ENCODE measurements around the gene FYTTD1. TPM values are rescaled to one million over a fixed set of nuclear protein-coding genes. Genes with fewer than 3 reads are reported as not detected.
A peak's percentile ranks its signal among the peaks of the same experiment; 100 is the strongest.
"Not testable (repeated sequence)": the region's sequence is repeated elsewhere in the genome, so short reads cannot be mapped to it uniquely, and the experiment has no call there.

FYTTD1 gene
- polyA plus RNA-seq, 2 of the 4 experiments (the other 2 are of a cell fraction) = 22.2 to 37.3 TPM

GRCh38 chr3:197720694-197721093 lies 29.0 kb upstream of the FYTTD1 start:
- FAIRE-seq (no peak), ATAC-seq (no peak)
- WGBS (ENCODE audit: missing lambda C conversion rate) = 83% methylated on average over 10 of the region's 10 CpGs

GRCh38 chr3:197722734-197723133 lies 26.9 kb upstream of the FYTTD1 start:
- 84% methylated on average over 2 of the region's 2 CpGs for WGBS (ENCODE audit: missing lambda C conversion rate)
- ATAC-seq (no peak), FAIRE-seq (no peak), DNase-seq (ENCODE audit: low read depth in 1 of 2, low spot score in 1 of 2) (no peak)
- H3K9me3 ChIP-seq = peaks cover 14% of the 10 kb centered on the region
- ChIA-PET POLR2A (no interaction called here), CTCF (no interaction called here)
- no peak overlapping the region for H3K4me2 ChIP-seq
- H3K27ac ChIP-seq = no peak overlapping the region
- no peak overlapping the region for H3K4me3 ChIP-seq
- no peak for TF ChIP-seq ESRRA (IDR thresholded peaks at IDR 0.05; ENCODE audit: borderline replicate concordance, low read length)
- no peak for TF ChIP-seq HOXA7 (CRISPR knock-in tag; IDR thresholded peaks at IDR 0.05)
- no peak for TF ChIP-seq FOSL2 (IDR thresholded peaks at IDR 0.05)
- no peak for TF ChIP-seq FOSL2 (CRISPR knock-in tag; IDR thresholded peaks at IDR 0.05)
- TF ChIP-seq EHF (CRISPR knock-in tag; IDR thresholded peaks at IDR 0.05) = no peak
- no peak for TF ChIP-seq HDAC2 (IDR thresholded peaks at IDR 0.05)
- TF ChIP-seq ATOH8 (CRISPR knock-in tag; IDR thresholded peaks at IDR 0.05; ENCODE audit: low read depth) = no peak
- TF ChIP-seq RCOR1 (IDR thresholded peaks at IDR 0.05; ENCODE audit: low read depth, low read length) = no peak
- TF ChIP-seq POLR2A (IDR thresholded peaks at IDR 0.05; ENCODE audit: low read length) = no peak
- TF ChIP-seq CBX8 (IDR thresholded peaks at IDR 0.05) = no peak
- no peak for TF ChIP-seq NFE2L2 (conservative IDR thresholded peaks at IDR 0.05; ENCODE audit: low read length)
- no peak for TF ChIP-seq FOXS1 (CRISPR knock-in tag; IDR thresholded peaks at IDR 0.05)
- no peak for TF ChIP-seq EHMT2 (IDR thresholded peaks at IDR 0.05; ENCODE audit: low read depth)
- no peak for TF ChIP-seq HEYL (CRISPR knock-in tag; IDR thresholded peaks at IDR 0.05)
- TF ChIP-seq JUNB (IDR thresholded peaks at IDR 0.05) = no peak
- no peak for TF ChIP-seq RARB (CRISPR knock-in tag; IDR thresholded peaks at IDR 0.05)
- TF ChIP-seq CHD2 (IDR thresholded peaks at IDR 0.05; ENCODE audit: low read length, partially characterized antibody) = no peak
- no peak for TF ChIP-seq E2F6 (IDR thresholded peaks at IDR 0.05; ENCODE audit: borderline replicate concordance, low read depth)
- peaks cover 22% of the 10 kb centered on the region for H3K4me1 ChIP-seq

More at GRCh38 chr3:197720694-197721093, 29.0 kb upstream of the FYTTD1 start:
- no peak for DNase-seq (ENCODE audit: low read depth in 1 of 2, low spot score in 1 of 2)
- H3K27ac ChIP-seq = peak overlapping the region in 1 of 2 experiments; percentile 91; a peak in 1 of 6 replicates
- no peak for TF ChIP-seq MYC (IDR thresholded peaks at IDR 0.05; ENCODE audit: borderline replicate concordance, low read length)
- no peak for TF ChIP-seq NPAS2 (CRISPR knock-in tag; IDR thresholded peaks at IDR 0.05; ENCODE audit: borderline replicate concordance)
- TF ChIP-seq PBX3 (IDR thresholded peaks at IDR 0.05) = no peak
- TF ChIP-seq HOXA7 (CRISPR knock-in tag; IDR thresholded peaks at IDR 0.05) = no peak
- TF ChIP-seq HOXB13 (CRISPR knock-in tag; IDR thresholded peaks at IDR 0.05; ENCODE audit: low read depth) = no peak
- TF ChIP-seq USF2 (IDR thresholded peaks at IDR 0.05) = no peak
- H3K4me3 ChIP-seq = no peak overlapping the region
- peaks cover 14% of the 10 kb centered on the region for H3K9me3 ChIP-seq
- H3K4me1 ChIP-seq = peaks cover 28% of the 10 kb centered on the region
- CTCF ChIA-PET = no interaction called here
- POLR2A ChIA-PET = no interaction called here
- H3K4me2 ChIP-seq = no peak overlapping the region

GRCh38 chr3:197727878-197728277 lies 21.8 kb upstream of the FYTTD1 start:
- H3K27ac ChIP-seq; POLR2A ChIA-PET; H3K4me2 ChIP-seq; CTCF ChIA-PET; H3K9me3 ChIP-seq; H3K4me1 ChIP-seq; FAIRE-seq; ATAC-seq; DNase-seq (ENCODE audit: low read depth in 1 of 2, low spot score in 1 of 2); H3K4me3 ChIP-seq: not testable (repeated sequence)
- 92% methylated on average over 3 of the region's 3 CpGs for WGBS (ENCODE audit: missing lambda C conversion rate)

All from A549 (cell line).